Measurements from ENCODE around the gene DDX1.

DNA sequence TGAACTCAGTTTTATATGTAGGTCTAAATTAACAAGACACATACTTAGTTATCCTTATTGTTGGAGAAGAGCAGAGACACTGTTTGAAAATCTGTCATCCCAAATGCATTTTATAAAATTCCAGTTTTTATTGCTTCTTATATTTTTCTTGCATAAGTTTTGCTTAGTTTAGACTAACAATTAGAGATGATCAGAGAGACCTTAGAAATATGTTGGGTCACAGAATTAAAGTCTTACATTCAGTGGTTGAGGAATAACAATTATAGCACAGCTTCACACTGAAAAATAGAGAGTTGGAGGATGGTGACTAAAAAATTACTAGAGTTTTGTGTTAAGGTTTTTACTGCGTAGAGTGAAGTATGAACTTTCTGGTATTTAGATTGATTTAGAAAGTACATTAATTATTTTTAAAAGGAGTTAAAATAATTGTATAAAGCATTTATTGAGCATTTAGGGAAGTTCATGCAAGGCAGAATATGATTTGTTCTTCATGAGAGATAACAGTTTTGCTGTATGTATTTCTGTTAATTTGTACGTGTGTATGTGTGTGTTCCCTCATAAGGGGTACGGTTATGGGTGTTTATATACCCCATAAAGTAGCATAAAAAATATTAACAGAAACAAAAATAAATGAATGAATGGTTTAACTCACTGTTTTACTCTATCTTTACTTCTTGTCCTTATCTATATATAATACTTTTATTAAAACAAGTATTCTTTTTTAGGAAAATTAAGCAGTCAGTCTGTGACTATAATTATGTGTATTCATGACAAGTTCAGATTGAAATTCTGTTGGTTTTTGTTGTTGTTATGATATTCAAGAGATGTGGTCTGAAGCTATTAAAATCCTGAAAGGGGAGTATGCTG, 31.2 kb downstream of the DDX1 start:
- no peak for TF ChIP-seq POLR2A (IDR thresholded peaks at IDR 0.05; ENCODE audit: low read depth, low read length)
- TF ChIP-seq, protein P1, sequence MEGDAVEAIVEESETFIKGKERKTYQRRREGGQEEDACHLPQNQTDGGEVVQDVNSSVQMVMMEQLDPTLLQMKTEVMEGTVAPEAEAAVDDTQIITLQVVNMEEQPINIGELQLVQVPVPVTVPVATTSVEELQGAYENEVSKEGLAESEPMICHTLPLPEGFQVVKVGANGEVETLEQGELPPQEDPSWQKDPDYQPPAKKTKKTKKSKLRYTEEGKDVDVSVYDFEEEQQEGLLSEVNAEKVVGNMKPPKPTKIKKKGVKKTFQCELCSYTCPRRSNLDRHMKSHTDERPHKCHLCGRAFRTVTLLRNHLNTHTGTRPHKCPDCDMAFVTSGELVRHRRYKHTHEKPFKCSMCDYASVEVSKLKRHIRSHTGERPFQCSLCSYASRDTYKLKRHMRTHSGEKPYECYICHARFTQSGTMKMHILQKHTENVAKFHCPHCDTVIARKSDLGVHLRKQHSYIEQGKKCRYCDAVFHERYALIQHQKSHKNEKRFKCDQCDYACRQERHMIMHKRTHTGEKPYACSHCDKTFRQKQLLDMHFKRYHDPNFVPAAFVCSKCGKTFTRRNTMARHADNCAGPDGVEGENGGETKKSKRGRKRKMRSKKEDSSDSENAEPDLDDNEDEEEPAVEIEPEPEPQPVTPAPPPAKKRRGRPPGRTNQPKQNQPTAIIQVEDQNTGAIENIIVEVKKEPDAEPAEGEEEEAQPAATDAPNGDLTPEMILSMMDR (conservative IDR thresholded peaks at IDR 0.05; ENCODE audit: low read depth, low read length) = no peak
- TF ChIP-seq BHLHE40 (IDR thresholded peaks at IDR 0.05; ENCODE audit: low read depth, low read length) = no peak
- no peak for TF ChIP-seq RFX5 (IDR thresholded peaks at IDR 0.05; ENCODE audit: low read depth, low read length)
- TF ChIP-seq FOS (IDR thresholded peaks at IDR 0.05; ENCODE audit: low read depth, low read length) = no peak
- TF ChIP-seq RCOR1 (IDR thresholded peaks at IDR 0.05; ENCODE audit: insufficient replicate concordance, low read length) = no peak

All from IMR-90 (cell line).